ENCODE data around the gene C9orf152. TPM values are rescaled to one million over a fixed set of nuclear protein-coding genes. Genes with fewer than 3 reads are reported as not detected.

C9orf152 gene
- total RNA-seq, 2 donors from 2014 or later = 72.6 to 80.1 TPM

DNA sequence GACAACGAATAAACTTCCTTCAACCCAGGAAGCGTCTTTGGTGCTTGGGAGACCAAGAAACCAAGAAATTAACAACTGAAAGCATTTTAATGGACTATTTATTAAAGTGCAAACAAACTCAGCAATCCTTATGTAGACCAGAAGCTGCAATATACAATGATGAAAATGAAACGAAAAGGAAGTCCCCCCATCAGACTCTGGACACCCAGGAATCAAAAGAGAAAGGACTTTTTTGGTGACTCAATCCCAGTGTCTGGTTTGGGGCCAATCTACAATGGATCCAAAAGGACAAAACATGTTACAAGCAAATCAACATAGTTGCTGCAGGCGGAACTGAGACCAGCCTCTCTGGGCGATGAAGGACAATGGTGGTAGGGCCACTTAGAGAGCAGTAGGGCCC is 39.5 kb downstream of the C9orf152 start:
- H3K4me1 ChIP-seq = no peaks in the 10 kb centered on the region
- H3K27ac ChIP-seq = no peak overlapping the region
- DNase-seq = no peak
- intact Hi-C loops (cut with DNase I) = no loop called here
- no peak overlapping the region for H3K9ac ChIP-seq (ENCODE audit: low read depth in 2 of 2, low read length in 2 of 2)
- no peaks in the 10 kb centered on the region for H3K27me3 ChIP-seq
- H3K4me3 ChIP-seq = no peak overlapping the region
- H3K36me3 ChIP-seq = no peaks in the 10 kb centered on the region
- TF ChIP-seq, protein P1, sequence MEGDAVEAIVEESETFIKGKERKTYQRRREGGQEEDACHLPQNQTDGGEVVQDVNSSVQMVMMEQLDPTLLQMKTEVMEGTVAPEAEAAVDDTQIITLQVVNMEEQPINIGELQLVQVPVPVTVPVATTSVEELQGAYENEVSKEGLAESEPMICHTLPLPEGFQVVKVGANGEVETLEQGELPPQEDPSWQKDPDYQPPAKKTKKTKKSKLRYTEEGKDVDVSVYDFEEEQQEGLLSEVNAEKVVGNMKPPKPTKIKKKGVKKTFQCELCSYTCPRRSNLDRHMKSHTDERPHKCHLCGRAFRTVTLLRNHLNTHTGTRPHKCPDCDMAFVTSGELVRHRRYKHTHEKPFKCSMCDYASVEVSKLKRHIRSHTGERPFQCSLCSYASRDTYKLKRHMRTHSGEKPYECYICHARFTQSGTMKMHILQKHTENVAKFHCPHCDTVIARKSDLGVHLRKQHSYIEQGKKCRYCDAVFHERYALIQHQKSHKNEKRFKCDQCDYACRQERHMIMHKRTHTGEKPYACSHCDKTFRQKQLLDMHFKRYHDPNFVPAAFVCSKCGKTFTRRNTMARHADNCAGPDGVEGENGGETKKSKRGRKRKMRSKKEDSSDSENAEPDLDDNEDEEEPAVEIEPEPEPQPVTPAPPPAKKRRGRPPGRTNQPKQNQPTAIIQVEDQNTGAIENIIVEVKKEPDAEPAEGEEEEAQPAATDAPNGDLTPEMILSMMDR (IDR thresholded peaks at IDR 0.05) = no peak
- no peaks in the 10 kb centered on the region for H3K9me3 ChIP-seq

DNA sequence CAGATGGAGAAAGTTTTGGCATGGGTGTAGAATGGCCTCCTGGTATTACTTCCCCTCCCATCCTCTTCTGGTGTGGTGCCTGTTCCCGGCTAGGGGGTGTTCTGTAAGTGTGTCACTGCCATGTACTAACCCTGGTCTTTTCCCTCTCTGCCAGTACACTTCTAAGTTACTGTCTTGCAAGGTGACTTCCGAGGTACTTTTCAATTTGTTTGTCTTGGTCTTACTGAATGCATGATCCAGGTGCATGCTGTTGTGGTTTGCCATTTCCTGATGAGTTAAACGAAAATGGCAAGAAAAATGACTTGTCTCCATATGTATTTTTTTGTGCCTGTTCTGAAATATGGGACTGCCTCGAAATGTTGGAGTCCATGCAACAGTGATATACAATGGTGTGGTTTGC is 46.0 kb downstream of the C9orf152 start:
- intact Hi-C loops (cut with DNase I) = no loop called here
- no peak overlapping the region for H3K9ac ChIP-seq (ENCODE audit: low read depth in 2 of 2, low read length in 2 of 2)

DNA sequence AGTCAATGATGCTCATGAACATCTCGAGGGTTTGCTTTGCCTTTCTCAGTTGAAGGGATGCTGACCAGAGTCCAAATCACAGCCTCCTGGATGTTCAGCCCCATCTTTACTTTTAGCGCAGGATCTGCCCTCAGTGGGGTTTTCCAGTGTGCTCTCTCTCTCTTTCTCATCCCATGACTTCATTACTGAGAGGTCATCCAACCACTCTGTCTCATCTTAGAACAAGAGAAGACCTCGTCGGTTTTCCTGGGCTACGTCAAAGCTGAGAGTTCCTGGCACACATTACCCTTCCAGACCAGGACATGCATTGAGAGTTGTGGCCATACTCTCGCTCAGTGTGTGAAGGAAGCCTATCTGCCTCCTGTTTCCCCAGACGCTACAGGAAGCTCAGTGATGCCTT is 47.3 kb downstream of the C9orf152 start:
- no peak overlapping the region for H3K4me3 ChIP-seq
- H3K27me3 ChIP-seq = no peaks in the 10 kb centered on the region
- no peaks in the 10 kb centered on the region for H3K9me3 ChIP-seq
- intact Hi-C loops (cut with DNase I) = no loop called here
- no peak overlapping the region for H3K27ac ChIP-seq
- H3K9ac ChIP-seq (ENCODE audit: low read depth in 2 of 2, low read length in 2 of 2) = no peak overlapping the region
- H3K36me3 ChIP-seq = no peaks in the 10 kb centered on the region
- TF ChIP-seq, protein P1 (IDR thresholded peaks at IDR 0.05) = no peak
- no peaks in the 10 kb centered on the region for H3K4me1 ChIP-seq
- no peak for DNase-seq

More for the DNA sequence above, 46.0 kb downstream of the C9orf152 start:
- no peak overlapping the region for H3K4me3 ChIP-seq
- H3K27me3 ChIP-seq = no peaks in the 10 kb centered on the region
- TF ChIP-seq, protein P1 (IDR thresholded peaks at IDR 0.05) = no peak
- H3K27ac ChIP-seq = no peak overlapping the region
- no peak for DNase-seq
- H3K9me3 ChIP-seq = no peaks in the 10 kb centered on the region
- no peaks in the 10 kb centered on the region for H3K4me1 ChIP-seq
- H3K36me3 ChIP-seq = no peaks in the 10 kb centered on the region

DNA sequence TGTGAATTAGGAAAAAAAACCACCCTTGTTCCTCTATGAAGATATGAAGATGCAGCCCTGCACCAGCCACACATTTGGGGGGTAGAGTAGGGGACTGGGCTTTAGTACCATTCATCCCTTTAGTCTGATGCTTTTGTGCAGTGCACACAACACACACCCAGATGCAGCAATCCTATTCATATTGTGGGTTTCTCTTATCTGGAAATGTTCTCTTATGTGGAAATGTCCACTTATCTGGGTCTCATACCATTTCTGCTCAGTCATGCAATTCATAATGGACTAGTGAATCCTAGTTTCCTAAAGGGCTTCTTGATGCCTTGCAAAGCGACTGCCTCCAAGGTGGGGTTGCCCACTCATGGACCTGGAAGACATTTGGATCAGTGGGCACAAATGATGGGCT is 47.8 kb downstream of the C9orf152 start:
- intact Hi-C loops (cut with DNase I) = no loop called here
- Histone ChIP-seq H3K27me3 (no peaks in the 10 kb centered on the region), H3K27ac (no peak overlapping the region), H3K4me1 (no peaks in the 10 kb centered on the region), H3K36me3 (no peaks in the 10 kb centered on the region), H3K4me3 (no peak overlapping the region), H3K9ac (ENCODE audit: low read depth in 2 of 2, low read length in 2 of 2) (no peak overlapping the region), H3K9me3 (no peaks in the 10 kb centered on the region)
- DNase-seq = no peak
- TF ChIP-seq, protein P1 (IDR thresholded peaks at IDR 0.05) = no peak

DNA sequence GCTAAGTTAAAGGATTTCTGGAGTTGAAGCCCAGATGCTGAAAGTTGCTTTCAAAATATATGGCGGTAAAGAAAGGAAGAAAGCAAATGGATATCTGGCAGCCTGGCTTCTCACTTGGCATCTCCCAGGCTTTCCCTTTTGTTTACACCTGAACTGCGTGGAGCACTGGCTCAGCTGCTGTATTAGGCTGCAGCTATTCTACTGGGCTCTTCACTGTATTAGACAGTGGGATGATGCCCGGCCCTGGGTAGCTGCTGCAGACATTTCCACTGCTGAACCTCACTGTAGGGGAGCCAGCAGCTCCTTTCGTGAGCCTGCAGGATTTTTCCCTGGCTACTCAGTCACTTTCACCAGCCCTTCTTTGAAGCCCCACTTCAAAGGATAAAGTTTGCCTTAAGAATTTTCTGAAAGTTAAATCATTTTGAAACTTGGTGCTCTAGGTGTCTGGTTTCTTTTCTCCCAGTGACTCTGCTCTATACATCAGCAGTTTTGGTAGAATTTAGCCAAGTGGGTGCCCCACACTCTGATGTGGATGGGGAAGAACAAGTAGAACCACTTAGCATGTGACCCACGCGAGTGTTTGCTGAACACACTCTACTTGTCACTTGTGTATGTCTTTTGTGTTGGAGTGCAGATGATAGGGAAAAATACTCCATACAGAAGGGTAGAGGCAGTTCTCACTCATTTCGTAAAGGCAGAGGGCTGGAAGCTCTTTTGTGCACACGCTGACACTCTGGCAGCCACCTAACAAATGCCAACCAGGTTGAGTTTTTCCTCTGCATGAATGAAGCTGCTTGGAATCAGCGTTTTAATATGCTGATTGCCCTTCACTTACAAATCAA is 49.9 kb downstream of the C9orf152 start:
- Histone ChIP-seq H3K27me3 (no peaks in the 10 kb centered on the region), H3K9me3 (no peaks in the 10 kb centered on the region), H3K36me3 (no peaks in the 10 kb centered on the region), H3K4me1 (no peaks in the 10 kb centered on the region), H3K4me3 (no peak overlapping the region), H3K9ac (ENCODE audit: low read depth in 2 of 2, low read length in 2 of 2) (no peak overlapping the region), H3K27ac (no peak overlapping the region)
- DNase-seq = no peak
- intact Hi-C loops (cut with DNase I) = loop anchor here (10.0 kb wide), 1 partner anchor 583 kb away; no protein-coding TSS in a partner anchor
- TF ChIP-seq, protein P1 (IDR thresholded peaks at IDR 0.05) = no peak
